ENCODE measurements around the gene RTBDN.

GRCh38 chr19:12788042-12788681, 46.2 kb downstream of the RTBDN start:
- TF ChIP-seq REST (IDR thresholded peaks at IDR 0.05; ENCODE audit: insufficient read depth in 1 of 2, low read depth in 2 of 2, low read length in 1 of 2) (no peak), CTCF (IDR thresholded peaks at IDR 0.05) (no peak), SIN3A (IDR thresholded peaks at IDR 0.05; ENCODE audit: borderline replicate concordance, insufficient read depth, low read depth, low read length) (no peak)

Measured in Panc1 (cell line).